OCI-LY1 (cell line): ENCODE results near the gene ATG4D.

Experiments
- EZH2 ChIP-seq: fragments of 200-600 bp; sonication (generic), shearing (Covaris generic); IDR thresholded peaks from 2 replicates; pipeline ENCODE4 v1.8.0; 2017; ENCODE audit warnings: borderline replicate concordance, mixed run types, mild to moderate bottlenecking, antibody characterized with exemption, low read length, moderate library complexity, mixed read lengths
- TF ChIP-seq, protein P1 (sequence below): fragments of 200-600 bp; sonication (generic), shearing (Covaris generic); IDR thresholded peaks from 2 replicates; pipeline ENCODE4 v1.5.1; 2017; ENCODE audit warnings: mild to moderate bottlenecking, antibody characterized with exemption, low read length, moderate library complexity, mixed read lengths

GRCh38 chr19:10543059-10543419 is 665 bp upstream of the ATG4D start:
- TF ChIP-seq, protein P1, sequence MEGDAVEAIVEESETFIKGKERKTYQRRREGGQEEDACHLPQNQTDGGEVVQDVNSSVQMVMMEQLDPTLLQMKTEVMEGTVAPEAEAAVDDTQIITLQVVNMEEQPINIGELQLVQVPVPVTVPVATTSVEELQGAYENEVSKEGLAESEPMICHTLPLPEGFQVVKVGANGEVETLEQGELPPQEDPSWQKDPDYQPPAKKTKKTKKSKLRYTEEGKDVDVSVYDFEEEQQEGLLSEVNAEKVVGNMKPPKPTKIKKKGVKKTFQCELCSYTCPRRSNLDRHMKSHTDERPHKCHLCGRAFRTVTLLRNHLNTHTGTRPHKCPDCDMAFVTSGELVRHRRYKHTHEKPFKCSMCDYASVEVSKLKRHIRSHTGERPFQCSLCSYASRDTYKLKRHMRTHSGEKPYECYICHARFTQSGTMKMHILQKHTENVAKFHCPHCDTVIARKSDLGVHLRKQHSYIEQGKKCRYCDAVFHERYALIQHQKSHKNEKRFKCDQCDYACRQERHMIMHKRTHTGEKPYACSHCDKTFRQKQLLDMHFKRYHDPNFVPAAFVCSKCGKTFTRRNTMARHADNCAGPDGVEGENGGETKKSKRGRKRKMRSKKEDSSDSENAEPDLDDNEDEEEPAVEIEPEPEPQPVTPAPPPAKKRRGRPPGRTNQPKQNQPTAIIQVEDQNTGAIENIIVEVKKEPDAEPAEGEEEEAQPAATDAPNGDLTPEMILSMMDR = no peak
- TF ChIP-seq EZH2 = no peak
